HCT116 (cell line): ENCODE measurements around the gene POLR2J. TPM values are rescaled to one million over a fixed set of nuclear protein-coding genes. Genes with fewer than 3 reads are reported as not detected.

ENCODE experiments used
- ATAC-seq: fragments of 200-7000 bp; cut with Tn5 transposase; 2 replicates; pipeline ENCODE4 v1.9.1; 2020; ENCODE audit warnings: mild to moderate bottlenecking, moderate library complexity
- BruUV-seq: library from RNA; stranded (reverse); fragments of 400-500 nt; replicated peaks from 2 replicates; lab custom pipeline; 2021; lab: Mats Ljungman, UMichigan
- CTCF ChIA-PET: fragments of 300-600 bp; sonication (Branson Sonifier 250); formaldehyde crosslinking; loops from one replicate; lab custom pipeline; 2021; ENCODE audit warnings: antibody characterized with exemption; lab: Charles Lee
- POLR2A ChIA-PET: fragments of 300-600, 350-600 bp; sonication (Branson Sonifier 250); formaldehyde crosslinking; loops from one replicate; lab custom pipeline; 2021; ENCODE audit warnings: antibody characterized with exemption; lab: Charles Lee
- RAD21 ChIA-PET, 2 experiments: fragments of 300-600 bp; sonication (Branson Sonifier 250); formaldehyde crosslinking; loops; one replicate each; lab custom pipeline; 2023; ENCODE audit warnings: low total read pairs in 2 of 2; ENCODE audit not compliant: uncharacterized antibody in 2 of 2, unreplicated experiment in 2 of 2, low non-redundant PET in 1 of 2; lab: Charles Lee
- DNase-seq: peaks from one replicate; pipeline ENCODE4 v3.0.0-alpha.2; 2010; ENCODE audit warnings: low read depth, low spot score
- H2AFZ ChIP-seq: fragments of 200-600 bp; shearing (Covaris generic), sonication (generic); 2 replicates; pipeline ENCODE4 v1.6.1; 2017; ENCODE audit warnings: low read depth, mixed run types, mixed read lengths, antibody characterized with exemption, low read length; ENCODE audit not compliant: poor library complexity, severe bottlenecking
- H3K27ac ChIP-seq: 2 replicates; pipeline ENCODE4 v1.5.1; 2012; ENCODE audit warnings: low read depth, low read length
- H3K27me3 ChIP-seq: fragments of 200-600 bp; sonication (generic); 2 replicates; pipeline ENCODE4 v1.6.1; 2016; ENCODE audit warnings: mixed run types, low read length, mixed read lengths; ENCODE audit not compliant: insufficient read depth
- H3K36me3 ChIP-seq, 2 experiments: fragments of 200-500 bp in 1 of 2; fragments of 200-600 bp in 1 of 2; sonication (Bioruptor generic) in 1 of 2; sonication (generic) in 1 of 2; 2 replicates each; pipeline versions ENCODE4 v1.5.1 to v1.6.1; 2014 to 2016; ENCODE audit warnings: low read length in 2 of 2, inconsistent platforms in 1 of 2, mixed read lengths in 1 of 2, mixed run types in 1 of 2; ENCODE audit not compliant: insufficient read depth in 2 of 2, control insufficient read depth in 1 of 2
- H3K4me1 ChIP-seq, 2 experiments: fragments of 200-600 bp in 1 of 2; sonication (generic) in 1 of 2; 2 replicates each; pipeline versions ENCODE4 v1.5.1 to v1.6.1; 2012 to 2017; ENCODE audit warnings: low read length in 2 of 2, inconsistent platforms in 1 of 2, mild to moderate bottlenecking in 1 of 2, mixed read lengths in 1 of 2, mixed run types in 1 of 2, moderate library complexity in 1 of 2; ENCODE audit not compliant: insufficient read depth in 2 of 2, control insufficient read depth in 1 of 2
- H3K4me2 ChIP-seq: fragments of 200-600 bp; sonication (generic); 2 replicates; pipeline ENCODE4 v1.6.1; 2017; ENCODE audit warnings: mixed run types, low read length, mixed read lengths
- H3K4me3 ChIP-seq, 2 experiments: fragments of 200-600 bp in 1 of 2; sonication (generic) in 1 of 2; replicated peaks in 1 of 2; 2 replicates each; pipeline ENCODE4 v1.5.1; 2011 to 2016; ENCODE audit warnings: low read length in 2 of 2, control low read depth in 1 of 2, low read depth in 1 of 2, mild to moderate bottlenecking in 1 of 2, mixed read lengths in 1 of 2, mixed run types in 1 of 2
- H3K79me2 ChIP-seq: fragments of 200-600 bp; sonication (generic); 2 replicates; pipeline ENCODE4 v1.6.1; 2017; ENCODE audit warnings: mild to moderate bottlenecking, mixed run types, low read length, moderate library complexity, mixed read lengths; ENCODE audit not compliant: insufficient read depth
- H3K9ac ChIP-seq: fragments of 200-600 bp; sonication (generic); 2 replicates; pipeline ENCODE4 v1.6.1; 2016; ENCODE audit warnings: low read length, mixed read lengths
- H3K9me2 ChIP-seq: fragments of 200-600 bp; sonication (generic), shearing (Covaris generic); 2 replicates; pipeline ENCODE4 v1.6.1; 2017; ENCODE audit warnings: mixed run types, mild to moderate bottlenecking, moderate library complexity; ENCODE audit not compliant: insufficient read depth
- H3K9me3 ChIP-seq, 2 experiments: fragments of 200-500 bp in 1 of 2; fragments of 200-600 bp in 1 of 2; sonication (Bioruptor generic) in 1 of 2; sonication (generic) in 1 of 2; 2 replicates each; pipeline ENCODE4 v1.6.1; 2014 to 2017; ENCODE audit warnings: low read length in 2 of 2, mixed read lengths in 2 of 2, inconsistent platforms in 1 of 2, low read depth in 1 of 2, mild to moderate bottlenecking in 1 of 2, mixed run types in 1 of 2, moderate library complexity in 1 of 2; ENCODE audit not compliant: control insufficient read depth in 1 of 2, insufficient read depth in 1 of 2
- H4K20me1 ChIP-seq: fragments of 200-600 bp; sonication (generic), shearing (Covaris generic); 2 replicates; pipeline ENCODE4 v1.6.1; 2017; ENCODE audit warnings: mixed run types, mild to moderate bottlenecking, moderate library complexity; ENCODE audit not compliant: insufficient read depth
- CBX3 ChIP-seq: IDR thresholded peaks from 2 replicates; pipeline ENCODE4 v1.6.1; 2012; ENCODE audit warnings: low read depth
- CTCF ChIP-seq, 3 experiments: fragments of 200-600 bp in 1 of 3; sonication (generic) in 1 of 3; IDR thresholded peaks in 2 of 3; conservative IDR thresholded peaks in 1 of 3; 2 replicates each; pipeline ENCODE4 v1.5.1; 2012 to 2017; ENCODE audit warnings: low read depth in 2 of 3, low read length in 2 of 3, antibody characterized with exemption in 1 of 3, borderline replicate concordance in 1 of 3, control low read depth in 1 of 3, mild to moderate bottlenecking in 1 of 3, mixed read lengths in 1 of 3, mixed run types in 1 of 3, moderate library complexity in 1 of 3; ENCODE audit not compliant: insufficient read depth in 1 of 3
- EGR1 ChIP-seq: IDR thresholded peaks from 2 replicates; pipeline ENCODE4 v1.6.1; 2012; ENCODE audit warnings: low read depth
- ELF1 ChIP-seq: IDR thresholded peaks from 2 replicates; pipeline ENCODE4 v1.6.1; 2012; ENCODE audit warnings: low read depth, borderline replicate concordance
- EZH2 ChIP-seq: fragments of 200-600 bp; sonication (generic); IDR thresholded peaks from 2 replicates; pipeline ENCODE4 v1.6.1; 2017; ENCODE audit warnings: antibody characterized with exemption, mixed run types
- EZH2phosphoT487 ChIP-seq: fragments of 200-600 bp; IDR thresholded peaks from 2 replicates; pipeline ENCODE4 v1.6.1; 2018; ENCODE audit warnings: antibody characterized with exemption, borderline replicate concordance
- FOSL1 ChIP-seq: IDR thresholded peaks from 2 replicates; pipeline ENCODE4 v1.6.1; 2012; ENCODE audit warnings: low read depth
- JUND ChIP-seq: IDR thresholded peaks from 2 replicates; pipeline ENCODE4 v1.6.1; 2012
- POLR2AphosphoS5 ChIP-seq: IDR thresholded peaks from 2 replicates; pipeline ENCODE4 v1.6.1; 2011; ENCODE audit warnings: mild to moderate bottlenecking, low read depth, low read length, moderate library complexity
- REST ChIP-seq: IDR thresholded peaks from 2 replicates; pipeline ENCODE4 v1.6.1; 2012; ENCODE audit warnings: low read depth
- SP1 ChIP-seq: IDR thresholded peaks from 2 replicates; pipeline ENCODE4 v1.6.1; 2012; ENCODE audit warnings: low read depth
- SRF ChIP-seq: IDR thresholded peaks from 2 replicates; pipeline ENCODE4 v1.6.1; 2012; ENCODE audit warnings: low read depth
- TCF7L2 ChIP-seq: IDR thresholded peaks from 2 replicates; pipeline ENCODE4 v1.7.0; 2011; ENCODE audit warnings: borderline replicate concordance, inconsistent platforms; ENCODE audit not compliant: insufficient read depth, insufficient read length; ENCODE audit errors: extremely low read depth
- YY1 ChIP-seq: IDR thresholded peaks from 2 replicates; pipeline ENCODE4 v1.6.1; 2011; ENCODE audit warnings: low read length, low read depth, moderate library complexity, mild to moderate bottlenecking; ENCODE audit not compliant: insufficient replicate concordance; ENCODE audit errors: extremely low read depth
- intact Hi-C: fragments of 100-400 bp; cut with micrococcal nuclease; formaldehyde crosslinking; loops from 2 replicates; pipeline ENCODE4 v1.10.0; 2022
- total RNA-seq: library from RNA; stranded (reverse); gene quantifications from one replicate; pipeline ENCODE4 v1.2.1, GENCODE V29; 2021; ENCODE audit not compliant: unreplicated experiment
- TF ChIP-seq, protein P1 (sequence below): IDR thresholded peaks from 2 replicates; pipeline ENCODE4 v1.6.1; 2012

POLR2J gene
- total RNA-seq, 1 experiment from 2014 or later: 54.9 TPM

GRCh38 chr7:102456327-102456726 is 22.4 kb downstream of the POLR2J start:
- Histone ChIP-seq H3K9me2 (no peaks in the 10 kb centered on the region), H3K27me3 (no peaks in the 10 kb centered on the region), H3K4me2 (peak overlapping the region; percentile 73), H3K9me3 (no peaks in the 10 kb centered on the region), H3K4me3 (0 out of 4 replicates have a peak overlapping the region, but pooled peaks of 1 of the 2 experiments have one; percentile 21), H4K20me1 (no peaks in the 10 kb centered on the region), H3K36me3 (peaks cover 0 to 4% of the 10 kb centered on the region in 2 experiments; a peak in 3 of 4 replicates), H3K4me1 (peaks cover 21 to 23% of the 10 kb centered on the region in 2 experiments), H2AFZ (no peak overlapping the region), H3K79me2 (no peaks in the 10 kb centered on the region), H3K9ac (peak overlapping the region; percentile 32; the same call in 1 of the 2 replicates), H3K27ac (peak overlapping the region; percentile 68)
- peak; percentile 84 for ATAC-seq
- CTCF ChIA-PET: interaction anchor here (0.7 to 1.3 kb wide), 3 partner anchors 16 to 52 kb away, joined by 3 to 5 read pairs (median 4); no protein-coding TSS in a partner anchor
- RAD21 ChIA-PET: interaction anchor here in 1 of 2 experiments (1.1 to 1.8 kb wide), 2 partner anchors 16 to 52 kb away, joined by 3 to 5 read pairs; no protein-coding TSS in a partner anchor
- BruUV-seq: TSS peak; percentile 52
- DNase-seq: peak; percentile 65
- TF ChIP-seq EGR1 (peak; percentile 74), EZH2phosphoT487 (no peak), ELF1 (no peak), CBX3 (no peak), POLR2AphosphoS5 (0 out of 2 replicates have a peak, but pooled peaks have one; percentile 35), FOSL1 (peak; percentile 80), SP1 (peak; percentile 69), JUND (peak; percentile 75), TCF7L2 (peak; percentile 37)
- TF ChIP-seq, protein P1, sequence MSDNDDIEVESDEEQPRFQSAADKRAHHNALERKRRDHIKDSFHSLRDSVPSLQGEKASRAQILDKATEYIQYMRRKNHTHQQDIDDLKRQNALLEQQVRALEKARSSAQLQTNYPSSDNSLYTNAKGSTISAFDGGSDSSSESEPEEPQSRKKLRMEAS: peak; percentile 35; the same call in 1 of the 2 replicates
- POLR2A ChIA-PET: interaction anchor here (0.8 kb wide), 1 partner anchor 9 kb away, joined by 3 read pairs; no protein-coding TSS in a partner anchor
- intact Hi-C loops: loop anchor here (2.0 kb wide), 1 partner anchor 16 kb away; no protein-coding TSS in a partner anchor

GRCh38 chr7:102455596-102455995 is 23.1 kb downstream of the POLR2J start:
- Histone ChIP-seq H3K36me3 (peaks cover 0 to 4% of the 10 kb centered on the region in 2 experiments; a peak in 3 of 4 replicates), H3K79me2 (no peaks in the 10 kb centered on the region), H3K9me3 (no peaks in the 10 kb centered on the region), H3K27me3 (no peaks in the 10 kb centered on the region), H3K27ac (peak overlapping the region; percentile 68), H3K4me3 (no peak overlapping the region), H2AFZ (no peak overlapping the region), H3K4me1 (peaks cover 21 to 23% of the 10 kb centered on the region in 2 experiments), H3K9ac (no peak overlapping the region), H3K9me2 (no peaks in the 10 kb centered on the region), H4K20me1 (no peaks in the 10 kb centered on the region), H3K4me2 (no peak overlapping the region)
- peak; percentile 8; the same call in 1 of the 2 replicates for ATAC-seq
- ChIA-PET CTCF (interaction anchor here (1.3 kb wide), 1 partner anchor 43 kb away, joined by 5 read pairs; no protein-coding TSS in a partner anchor), POLR2A (no interaction called here), RAD21 (interaction anchor here in 1 of 2 experiments (1.8 kb wide), 1 partner anchor 15 kb away, joined by 5 read pairs; no protein-coding TSS in a partner anchor)
- intact Hi-C loops: no loop called here
- BruUV-seq: no TSS peak
- no peak for DNase-seq
- TF ChIP-seq SRF: no peak
- TF ChIP-seq REST: no peak
- no peak for TF ChIP-seq EGR1
- TF ChIP-seq CTCF (IDR thresholded peaks at IDR 0.05 in 2 of 3, conservative IDR thresholded peaks at IDR 0.05 in 1 of 3; ENCODE audit: borderline replicate concordance in 1 of 3, insufficient read depth in 1 of 3, low read depth in 2 of 3, low read length in 2 of 3): no peak
- no peak for TF ChIP-seq EZH2
- no peak for TF ChIP-seq YY1
